Vein endothelial cell (primary cell): ENCODE data around the gene PRSS21. TPM values are rescaled to one million over a fixed set of nuclear protein-coding genes. Genes with fewer than 3 reads are reported as not detected.

Source experiments
- small RNA-seq: library from RNA; depleted of rRNA; stranded (forward); fragments of <200 nt; gene quantifications from one replicate; pipeline ENCODE3, GENCODE V24; 2012
- total RNA-seq: library from RNA; depleted of rRNA; stranded (reverse); fragments of >200 nt; gene quantifications from 2 replicates; pipeline ENCODE4 v1.2.3, GENCODE V29; 2012

Gene PRSS21
- total RNA-seq: 0.33 and 1.2 TPM in 2 replicates

GRCh38 chr16:2816751-2817339, at the start of gene PRSS21:
Gene PRSS21 (plus strand): TSS chr16:2817237. CDS start chr16:2817269, 32 bp downstream.

GRCh38 chr16:2777231-2777902, 39.7 kb upstream of the PRSS21 start, which contains the start of gene ELOB:
Gene ELOB (minus strand): TSS chr16:2777280. CDS start chr16:2777239, 41 bp downstream.

GRCh38 chr16:2787406-2787805, 29.6 kb upstream of the PRSS21 start, which contains the start of gene PRSS33:
Gene PRSS33 (minus strand): TSS chr16:2787560. CDS start chr16:2786547, 1,013 bp downstream.

GRCh38 chr16:2829501-2830354, 12.7 kb downstream of the PRSS21 start, which contains the start of gene ZG16B:
Gene ZG16B (plus strand): TSS chr16:2830303. CDS start chr16:2830442, 139 bp downstream.

GRCh38 chr16:2857451-2858244, 40.6 kb downstream of the PRSS21 start, which contains the start of gene PRSS22:
Gene PRSS22 (minus strand): TSS chr16:2858170. CDS start chr16:2858104, 66 bp downstream.

Small RNA genes within 50 kb of the gene (small RNA-seq; reads per million reads assigned to genes)
- gene SNORA3C: 2.3 reads per million, percentile 82 among the genes with 10 or more reads in this experiment

Other genes with a start within 250 kb of the PRSS21 start
- 25.8 and 28.4 TPM in 2 replicates for gene KCTD5, start 134.7 kb upstream of the PRSS21 start, total RNA-seq
- gene PRSS27, start 97.0 kb upstream of the PRSS21 start, total RNA-seq: under 0.01 and 1.1 TPM in 2 replicates
- 90.4 and 114 TPM in 2 replicates for gene SRRM2, start 64.6 kb upstream of the PRSS21 start, total RNA-seq
- gene ELOB, start 40.0 kb upstream of the PRSS21 start, total RNA-seq: 231 and 236 TPM in 2 replicates
- not detected in 2 replicates for gene PRSS33, start 29.7 kb upstream of the PRSS21 start, total RNA-seq
- not detected in 2 replicates for gene PRSS41, start 18.8 kb upstream of the PRSS21 start, total RNA-seq
- 0.33 TPM in 1 of 2 replicates, not detected in the other for gene ZG16B, start 13.1 kb downstream of the PRSS21 start, total RNA-seq
- not detected in 2 replicates for gene PRSS22, start 40.9 kb downstream of the PRSS21 start, total RNA-seq
- 44.9 and 49.0 TPM in 2 replicates for gene FLYWCH2, start 66.0 kb downstream of the PRSS21 start, total RNA-seq
- gene FLYWCH1, start 94.7 kb downstream of the PRSS21 start, total RNA-seq: 26.0 and 37.6 TPM in 2 replicates
- gene KREMEN2, start 147.0 kb downstream of the PRSS21 start, total RNA-seq: not detected in 2 replicates
- 11.8 and 13.9 TPM in 2 replicates for gene PAQR4, start 152.1 kb downstream of the PRSS21 start, total RNA-seq
- gene PKMYT1, start 163.2 kb downstream of the PRSS21 start, total RNA-seq: 9.6 and 11.4 TPM in 2 replicates
- gene CLDN9, start 195.7 kb downstream of the PRSS21 start, total RNA-seq: not detected in 2 replicates
- gene CLDN6, start 200.9 kb downstream of the PRSS21 start, total RNA-seq: under 0.01 TPM in 1 of 2 replicates, not detected in the other
- gene TNFRSF12A, start 203.1 kb downstream of the PRSS21 start, total RNA-seq: 116 and 149 TPM in 2 replicates
- gene HCFC1R1, start 206.7 kb downstream of the PRSS21 start, total RNA-seq: 6.8 and 19.9 TPM in 2 replicates
- gene THOC6, start 206.8 kb downstream of the PRSS21 start, total RNA-seq: 24.8 and 35.3 TPM in 2 replicates
- not detected in 2 replicates for gene BICDL2, start 219.7 kb downstream of the PRSS21 start, total RNA-seq
- gene MMP25, start 229.3 kb downstream of the PRSS21 start, total RNA-seq: under 0.01 and 0.10 TPM in 2 replicates
- 101 and 214 TPM in 2 replicates for gene IL32, start 248.4 kb downstream of the PRSS21 start, total RNA-seq